Measurements from ENCODE around the gene WDR81. TPM values are rescaled to one million over a fixed set of nuclear protein-coding genes. Genes with fewer than 3 reads are reported as not detected.
A peak's percentile ranks its signal among the peaks of the same experiment; 100 is the strongest.

WDR81 gene
- total and polyA plus RNA-seq, 8 donors: 9.3 to 56.5 (median 13.6) TPM

- H3K27ac ChIP-seq: peak overlapping the region; percentile 99 to 100 (median 100)
- intact Hi-C loops (cut with DNase I; ENCODE audit: low total_unique reads): no loop called here
- no peaks in the 10 kb centered on the region for H3K27me3 ChIP-seq
- WGBS, 5 donors: 62 to 72% (median 67%) methylated on average over 10 of the region's 10 CpGs
- TF ChIP-seq CTCF (IDR thresholded peaks at IDR 0.05): no peak
- peak overlapping the region in 3 of 4 donors; percentile 81 to 100 (median 89) for H3K4me3 ChIP-seq
- no peaks in the 10 kb centered on the region for H3K9me3 ChIP-seq
- peaks cover 18 to 29% (median 26%) of the 10 kb centered on the region in 4 donors for H3K36me3 ChIP-seq
- peaks cover 45 to 81% (median 62%) of the 10 kb centered on the region in 4 donors for H3K4me1 ChIP-seq
- DNase-seq: peak in 1 of 2 donors; percentile 3
Observed at GRCh38 chr17:1713160-1713877, 11.2 kb upstream of the WDR81 start.

- H3K36me3 ChIP-seq: peaks cover 18 to 29% (median 26%) of the 10 kb centered on the region in 4 donors
- H3K4me3 ChIP-seq: peak overlapping the region; percentile 81 to 100 (median 91)
- peak; percentile 54 to 85 for DNase-seq
- TF ChIP-seq POLR2AphosphoS5 (IDR thresholded peaks at IDR 0.05) (peak in 1 of 3 donors; percentile 3), POLR2A (IDR thresholded peaks at IDR 0.05) (no peak), EP300 (IDR thresholded peaks at IDR 0.05) (no peak), CTCF (IDR thresholded peaks at IDR 0.05) (peak in 3 of 7 experiments; percentile 21 to 51 (median 30))
- H3K27me3 ChIP-seq: no peaks in the 10 kb centered on the region
- 9 to 13% (median 12%) methylated on average over 11 of the region's 11 CpGs for WGBS, 5 donors
- peaks cover 48 to 81% (median 67%) of the 10 kb centered on the region in 4 donors for H3K4me1 ChIP-seq
- peak overlapping the region; percentile 99 to 100 (median 100) for H3K27ac ChIP-seq
- H3K9me3 ChIP-seq: no peaks in the 10 kb centered on the region
- intact Hi-C loops (cut with DNase I; ENCODE audit: low total_unique reads): no loop called here
Observed at GRCh38 chr17:1713878-1714426, 10.6 kb upstream of the WDR81 start.

- intact Hi-C loops (cut with DNase I; ENCODE audit: low total_unique reads): no loop called here
- TF ChIP-seq EP300 (IDR thresholded peaks at IDR 0.05) (no peak), POLR2A (IDR thresholded peaks at IDR 0.05) (peak in 1 of 4 donors; percentile 42), POLR2AphosphoS5 (IDR thresholded peaks at IDR 0.05) (peak; percentile 83 to 89 (median 86)), CTCF (IDR thresholded peaks at IDR 0.05) (no peak)
- 4 to 10% (median 8%) methylated on average over 16 to 19 of the region's 19 CpGs for WGBS, 5 donors
- Histone ChIP-seq H3K4me3 (peak overlapping the region; percentile 81 to 100 (median 91)), H3K4me1 (peaks cover 45 to 76% (median 64%) of the 10 kb centered on the region in 4 donors), H3K9me3 (no peaks in the 10 kb centered on the region), H3K27ac (peak overlapping the region; percentile 99 to 100 (median 100)), H3K27me3 (no peaks in the 10 kb centered on the region), H3K36me3 (peaks cover 18 to 29% (median 26%) of the 10 kb centered on the region in 4 donors)
- peak; percentile 96 to 98 for DNase-seq
Observed at GRCh38 chr17:1714427-1714979, 10.0 kb upstream of the WDR81 start.

- Histone ChIP-seq H3K36me3 (peaks cover 18 to 29% (median 26%) of the 10 kb centered on the region in 4 donors), H3K9me3 (no peaks in the 10 kb centered on the region), H3K27ac (peak overlapping the region; percentile 99 to 100 (median 100)), H3K4me3 (peak overlapping the region; percentile 81 to 100 (median 91)), H3K4me1 (peaks cover 42 to 69% (median 58%) of the 10 kb centered on the region in 4 donors), H3K27me3 (no peaks in the 10 kb centered on the region)
- DNase-seq: peak; percentile 84 to 95
- WGBS, 5 donors: 1 to 7% (median 2%) methylated on average over 14 to 32 of the region's 32 CpGs
- intact Hi-C loops (cut with DNase I; ENCODE audit: low total_unique reads): no loop called here
- no peak for TF ChIP-seq EP300 (IDR thresholded peaks at IDR 0.05)
- no peak for TF ChIP-seq CTCF (IDR thresholded peaks at IDR 0.05)
- peak; percentile 25 to 89 (median 87) for TF ChIP-seq POLR2AphosphoS5 (IDR thresholded peaks at IDR 0.05)
- TF ChIP-seq POLR2A (IDR thresholded peaks at IDR 0.05): peak in 1 of 4 donors; percentile 24
Observed at GRCh38 chr17:1714980-1715802, 9.3 kb upstream of the WDR81 start.

Measured in stomach (tissue), 9 donors.